Adrenal gland (tissue), 12 donors: ENCODE data around the gene CPB2. TPM values are rescaled to one million over a fixed set of nuclear protein-coding genes. Genes with fewer than 3 reads are reported as not detected.
A peak's percentile ranks its signal among the peaks of the same experiment; 100 is the strongest.

Source experiments
- DNase-seq, 7 donors: peaks; one replicate each; pipeline ENCODE4 v3.0.0-alpha.2; 2019 to 2020
- H3K27ac ChIP-seq, 5 donors: fragments of 200-600 bp; sonication (generic) in 4 of 5; 1 replicate in 3 of 5; 2 replicates in 2 of 5; pipeline versions ENCODE4 v1.5.1 to v1.8.0; 2016 to 2020; ENCODE audit warnings: mild to moderate bottlenecking in 1 of 5
- H3K27me3 ChIP-seq: fragments of 200-600 bp; 2 replicates; pipeline ENCODE4 v1.8.0; 2021
- H3K36me3 ChIP-seq, 2 donors: fragments of 200-600 bp; replicated peaks in 1 of 2; 1 replicate in 1 of 2; 2 replicates in 1 of 2; pipeline versions ENCODE4 v1.5.1 to v1.8.0; 2018 to 2022
- H3K4me1 ChIP-seq, 2 donors: fragments of 200-600 bp; replicated peaks in 1 of 2; 1 replicate in 1 of 2; 2 replicates in 1 of 2; pipeline versions ENCODE4 v1.5.1 to v1.8.0; 2018 to 2021
- H3K4me3 ChIP-seq, 4 donors: fragments of 200-600 bp; sonication (generic) in 3 of 4; one replicate each; pipeline ENCODE4 v1.5.1; 2016 to 2018
- H3K9me3 ChIP-seq, 3 donors: fragments of 200-600 bp; sonication (generic) in 1 of 3; replicated peaks in 1 of 3; 1 replicate in 2 of 3; 2 replicates in 1 of 3; pipeline versions ENCODE4 v1.5.1 to v1.8.0; 2016 to 2021
- CTCF ChIP-seq, 6 experiments: fragments of 450-650 bp in 4 of 6; fragments of 200-600 bp in 2 of 6; sonication (generic) in 1 of 6; IDR thresholded peaks; 1 replicate in 5 of 6; 2 replicates in 1 of 6; pipeline versions ENCODE4 v1.5.1 to v1.8.0; 2016 to 2021; ENCODE audit warnings: antibody characterized with exemption in 6 of 6, mild to moderate bottlenecking in 2 of 6, moderate library complexity in 1 of 6
- POLR2A ChIP-seq, 2 donors: fragments of 450-650 bp; IDR thresholded peaks; one replicate each; pipeline ENCODE4 v1.6.1; 2017; ENCODE audit warnings: antibody characterized with exemption in 2 of 2, mild to moderate bottlenecking in 2 of 2, moderate library complexity in 1 of 2
- WGBS, 4 donors: extraction: QIAGEN DNeasy Blood & Tissue Kit in 2 of 4; methylation state at CpG; one replicate each; pipeline versions ENCODE4 v1.1.5 to v1.1.7; 2013 to 2017; 5-methylcytosine and 5-hydroxymethylcytosine counted together
- intact Hi-C, 2 donors: fragments of 100-400 bp; cut with DNase I; formaldehyde crosslinking; loops; one replicate each; pipeline versions ENCODE4 v1.14.1 to v1.15.0; 2022 to 2023
- polyA plus RNA-seq, 3 donors: library from polyadenylated mRNA; stranded (reverse); fragments of 200-250 nt in 2 of 3; fragments of 350-450 nt in 1 of 3; fragmentation: Illumina TruSeq in 1 of 3; extraction: RNeasy Lipid Tissue Mini Kit (QIAGEN cat#74804) in 1 of 3; gene quantifications; one replicate each; pipeline ENCODE4 v1.2.3, GENCODE V29; 2013 to 2014
- total RNA-seq, 9 donors: library from RNA; depleted of rRNA in 4 of 9; stranded (reverse); fragments of >200 nt in 4 of 9; fragments of 120-200 nt in 1 of 9; fragmentation: NEBNext Ultra II Directional in 1 of 9; extraction: Animal tissue kit (Norgen Biotek cat#: 25700) in 1 of 9; gene quantifications; one replicate each; pipeline versions ENCODE4 v1.1.0 to v1.2.4, GENCODE V29; 2013 to 2023
- donor health status: healthy with polysubstance abuse.
- donor health status: Bipolar disorder and iron deficiency.
- donor health status: DM: yes; HTN: yes; CAD: no.
- donor health status: DM: no; HTN: no; CAD: no.
- donor health status: DM: no; HTN: no; CAD: no.
- donor health status: DM: yes; HTN: yes; CAD: no.

CPB2 gene
- total and polyA plus RNA-seq, 12 donors, result 0.22 to 0.23 TPM; not detected in 10

GRCh38 chr13:46137627-46138317 is 32.9 kb upstream of the CPB2 start:
- H3K27me3 ChIP-seq, result no peaks in the 10 kb centered on the region
- no peaks in the 10 kb centered on the region for H3K36me3 ChIP-seq
- intact Hi-C loops, result no loop called here
- no peak overlapping the region for H3K27ac ChIP-seq
- DNase-seq, result no peak
- H3K4me1 ChIP-seq, result peaks cover 7 to 11% of the 10 kb centered on the region in 2 donors
- TF ChIP-seq POLR2A (IDR thresholded peaks at IDR 0.05), result no peak
- no peak for TF ChIP-seq CTCF (IDR thresholded peaks at IDR 0.05)
- H3K9me3 ChIP-seq, result no peaks in the 10 kb centered on the region
- H3K4me3 ChIP-seq, result no peak overlapping the region
- WGBS, 4 donors, result 68 to 83% (median 76%) methylated on average over 2 of the region's 2 CpGs

- Histone ChIP-seq H3K4me1 (peaks cover 7 to 11% of the 10 kb centered on the region in 2 donors), H3K36me3 (no peaks in the 10 kb centered on the region), H3K27ac (no peak overlapping the region), H3K9me3 (no peaks in the 10 kb centered on the region), H3K4me3 (no peak overlapping the region), H3K27me3 (no peaks in the 10 kb centered on the region)
- TF ChIP-seq POLR2A (IDR thresholded peaks at IDR 0.05), result no peak
- no peak for TF ChIP-seq CTCF (IDR thresholded peaks at IDR 0.05)
- no peak for DNase-seq
- 83 to 91% (median 87%) methylated on average over 4 of the region's 4 CpGs for WGBS, 4 donors
- intact Hi-C loops, result no loop called here
Measured at GRCh38 chr13:46136688-46137087, 31.9 kb upstream of the CPB2 start.

- Histone ChIP-seq H3K4me3 (no peak overlapping the region), H3K4me1 (peaks cover under 1 to 4% of the 10 kb centered on the region in 2 donors), H3K36me3 (no peaks in the 10 kb centered on the region), H3K27ac (no peak overlapping the region), H3K27me3 (no peaks in the 10 kb centered on the region), H3K9me3 (no peaks in the 10 kb centered on the region)
- WGBS, 4 donors, result 39 to 59% (median 56%) methylated on average over 4 of the region's 4 CpGs
- DNase-seq, result peak in 3 of 7 donors; percentile 21 to 44 (median 22)
- intact Hi-C loops, result no loop called here
- TF ChIP-seq CTCF (IDR thresholded peaks at IDR 0.05) (no peak), POLR2A (IDR thresholded peaks at IDR 0.05) (peak in 1 of 2 donors; percentile 23)
Measured at GRCh38 chr13:46134961-46135522, 30.2 kb upstream of the CPB2 start.

- Histone ChIP-seq H3K9me3 (no peaks in the 10 kb centered on the region), H3K4me3 (no peak overlapping the region), H3K27ac (no peak overlapping the region), H3K4me1 (no peaks in the 10 kb centered on the region), H3K36me3 (no peaks in the 10 kb centered on the region), H3K27me3 (no peaks in the 10 kb centered on the region)
- WGBS, 4 donors, result 67 to 86% (median 80%) methylated on average over 2 of the region's 2 CpGs
- TF ChIP-seq CTCF (IDR thresholded peaks at IDR 0.05) (no peak), POLR2A (IDR thresholded peaks at IDR 0.05) (no peak)
- DNase-seq, result no peak
- intact Hi-C loops, result no loop called here
Measured at GRCh38 chr13:46134494-46134893, 29.7 kb upstream of the CPB2 start.
